HCT116 (cell line): ENCODE measurements around the gene CLASP1. TPM values are rescaled to one million over a fixed set of nuclear protein-coding genes. Genes with fewer than 3 reads are reported as not detected.

Experiments used
- ATAC-seq: fragments of 200-7000 bp; cut with Tn5 transposase; 2 replicates; pipeline ENCODE4 v1.9.1; 2020; ENCODE audit warnings: mild to moderate bottlenecking, moderate library complexity
- BruUV-seq: library from RNA; stranded (reverse); fragments of 400-500 nt; replicated peaks from 2 replicates; lab custom pipeline; 2021; lab: Mats Ljungman, UMichigan
- CTCF ChIA-PET: fragments of 300-600 bp; sonication (Branson Sonifier 250); formaldehyde crosslinking; loops from one replicate; lab custom pipeline; 2021; ENCODE audit warnings: antibody characterized with exemption; lab: Charles Lee
- POLR2A ChIA-PET: fragments of 300-600, 350-600 bp; sonication (Branson Sonifier 250); formaldehyde crosslinking; loops from one replicate; lab custom pipeline; 2021; ENCODE audit warnings: antibody characterized with exemption; lab: Charles Lee
- RAD21 ChIA-PET, 2 experiments: fragments of 300-600 bp; sonication (Branson Sonifier 250); formaldehyde crosslinking; loops; one replicate each; lab custom pipeline; 2023; ENCODE audit warnings: low total read pairs in 2 of 2; ENCODE audit not compliant: uncharacterized antibody in 2 of 2, unreplicated experiment in 2 of 2, low non-redundant PET in 1 of 2; lab: Charles Lee
- DNase-seq: peaks from one replicate; pipeline ENCODE4 v3.0.0-alpha.2; 2010; ENCODE audit warnings: low read depth, low spot score
- H2AFZ ChIP-seq: fragments of 200-600 bp; shearing (Covaris generic), sonication (generic); 2 replicates; pipeline ENCODE4 v1.6.1; 2017; ENCODE audit warnings: low read depth, mixed run types, mixed read lengths, antibody characterized with exemption, low read length; ENCODE audit not compliant: poor library complexity, severe bottlenecking
- H3K27ac ChIP-seq: 2 replicates; pipeline ENCODE4 v1.5.1; 2012; ENCODE audit warnings: low read depth, low read length
- H3K27me3 ChIP-seq: fragments of 200-600 bp; sonication (generic); 2 replicates; pipeline ENCODE4 v1.6.1; 2016; ENCODE audit warnings: mixed run types, low read length, mixed read lengths; ENCODE audit not compliant: insufficient read depth
- H3K36me3 ChIP-seq, 2 experiments: fragments of 200-500 bp in 1 of 2; fragments of 200-600 bp in 1 of 2; sonication (Bioruptor generic) in 1 of 2; sonication (generic) in 1 of 2; 2 replicates each; pipeline versions ENCODE4 v1.5.1 to v1.6.1; 2014 to 2016; ENCODE audit warnings: low read length in 2 of 2, inconsistent platforms in 1 of 2, mixed read lengths in 1 of 2, mixed run types in 1 of 2; ENCODE audit not compliant: insufficient read depth in 2 of 2, control insufficient read depth in 1 of 2
- H3K4me1 ChIP-seq, 2 experiments: fragments of 200-600 bp in 1 of 2; sonication (generic) in 1 of 2; 2 replicates each; pipeline versions ENCODE4 v1.5.1 to v1.6.1; 2012 to 2017; ENCODE audit warnings: low read length in 2 of 2, inconsistent platforms in 1 of 2, mild to moderate bottlenecking in 1 of 2, mixed read lengths in 1 of 2, mixed run types in 1 of 2, moderate library complexity in 1 of 2; ENCODE audit not compliant: insufficient read depth in 2 of 2, control insufficient read depth in 1 of 2
- H3K4me2 ChIP-seq: fragments of 200-600 bp; sonication (generic); 2 replicates; pipeline ENCODE4 v1.6.1; 2017; ENCODE audit warnings: mixed run types, low read length, mixed read lengths
- H3K4me3 ChIP-seq, 2 experiments: fragments of 200-600 bp in 1 of 2; sonication (generic) in 1 of 2; replicated peaks in 1 of 2; 2 replicates each; pipeline ENCODE4 v1.5.1; 2011 to 2016; ENCODE audit warnings: low read length in 2 of 2, control low read depth in 1 of 2, low read depth in 1 of 2, mild to moderate bottlenecking in 1 of 2, mixed read lengths in 1 of 2, mixed run types in 1 of 2
- H3K79me2 ChIP-seq: fragments of 200-600 bp; sonication (generic); 2 replicates; pipeline ENCODE4 v1.6.1; 2017; ENCODE audit warnings: mild to moderate bottlenecking, mixed run types, low read length, moderate library complexity, mixed read lengths; ENCODE audit not compliant: insufficient read depth
- H3K9ac ChIP-seq: fragments of 200-600 bp; sonication (generic); 2 replicates; pipeline ENCODE4 v1.6.1; 2016; ENCODE audit warnings: low read length, mixed read lengths
- H3K9me2 ChIP-seq: fragments of 200-600 bp; sonication (generic), shearing (Covaris generic); 2 replicates; pipeline ENCODE4 v1.6.1; 2017; ENCODE audit warnings: mixed run types, mild to moderate bottlenecking, moderate library complexity; ENCODE audit not compliant: insufficient read depth
- H3K9me3 ChIP-seq, 2 experiments: fragments of 200-500 bp in 1 of 2; fragments of 200-600 bp in 1 of 2; sonication (Bioruptor generic) in 1 of 2; sonication (generic) in 1 of 2; 2 replicates each; pipeline ENCODE4 v1.6.1; 2014 to 2017; ENCODE audit warnings: low read length in 2 of 2, mixed read lengths in 2 of 2, inconsistent platforms in 1 of 2, low read depth in 1 of 2, mild to moderate bottlenecking in 1 of 2, mixed run types in 1 of 2, moderate library complexity in 1 of 2; ENCODE audit not compliant: control insufficient read depth in 1 of 2, insufficient read depth in 1 of 2
- H4K20me1 ChIP-seq: fragments of 200-600 bp; sonication (generic), shearing (Covaris generic); 2 replicates; pipeline ENCODE4 v1.6.1; 2017; ENCODE audit warnings: mixed run types, mild to moderate bottlenecking, moderate library complexity; ENCODE audit not compliant: insufficient read depth
- ATF3 ChIP-seq: IDR thresholded peaks from 2 replicates; pipeline ENCODE4 v1.6.1; 2012
- CEBPB ChIP-seq: IDR thresholded peaks from 2 replicates; pipeline ENCODE4 v1.6.1; 2012; ENCODE audit warnings: low read depth
- CTCF ChIP-seq, 3 experiments: fragments of 200-600 bp in 1 of 3; sonication (generic) in 1 of 3; IDR thresholded peaks in 2 of 3; conservative IDR thresholded peaks in 1 of 3; 2 replicates each; pipeline ENCODE4 v1.5.1; 2012 to 2017; ENCODE audit warnings: low read depth in 2 of 3, low read length in 2 of 3, antibody characterized with exemption in 1 of 3, borderline replicate concordance in 1 of 3, control low read depth in 1 of 3, mild to moderate bottlenecking in 1 of 3, mixed read lengths in 1 of 3, mixed run types in 1 of 3, moderate library complexity in 1 of 3; ENCODE audit not compliant: insufficient read depth in 1 of 3
- EGR1 ChIP-seq: IDR thresholded peaks from 2 replicates; pipeline ENCODE4 v1.6.1; 2012; ENCODE audit warnings: low read depth
- EZH2 ChIP-seq: fragments of 200-600 bp; sonication (generic); IDR thresholded peaks from 2 replicates; pipeline ENCODE4 v1.6.1; 2017; ENCODE audit warnings: antibody characterized with exemption, mixed run types
- JUND ChIP-seq: IDR thresholded peaks from 2 replicates; pipeline ENCODE4 v1.6.1; 2012
- POLR2AphosphoS5 ChIP-seq: IDR thresholded peaks from 2 replicates; pipeline ENCODE4 v1.6.1; 2011; ENCODE audit warnings: mild to moderate bottlenecking, low read depth, low read length, moderate library complexity
- RAD21 ChIP-seq: IDR thresholded peaks from 2 replicates; pipeline ENCODE4 v1.6.1; 2012; ENCODE audit warnings: low read depth, mild to moderate bottlenecking
- SIN3A ChIP-seq: IDR thresholded peaks from 2 replicates; pipeline ENCODE4 v1.6.1; 2012; ENCODE audit warnings: low read depth
- SP1 ChIP-seq: IDR thresholded peaks from 2 replicates; pipeline ENCODE4 v1.6.1; 2012; ENCODE audit warnings: low read depth
- SRF ChIP-seq: IDR thresholded peaks from 2 replicates; pipeline ENCODE4 v1.6.1; 2012; ENCODE audit warnings: low read depth
- TCF7L2 ChIP-seq: IDR thresholded peaks from 2 replicates; pipeline ENCODE4 v1.7.0; 2011; ENCODE audit warnings: borderline replicate concordance, inconsistent platforms; ENCODE audit not compliant: insufficient read depth, insufficient read length; ENCODE audit errors: extremely low read depth
- YY1 ChIP-seq: IDR thresholded peaks from 2 replicates; pipeline ENCODE4 v1.6.1; 2011; ENCODE audit warnings: low read length, low read depth, moderate library complexity, mild to moderate bottlenecking; ENCODE audit not compliant: insufficient replicate concordance; ENCODE audit errors: extremely low read depth
- ZBTB33 ChIP-seq: IDR thresholded peaks from 2 replicates; pipeline ENCODE4 v1.6.1; 2011; ENCODE audit warnings: mild to moderate bottlenecking, low read length, moderate library complexity; ENCODE audit not compliant: insufficient replicate concordance; ENCODE audit errors: extremely low read depth
- ZFX ChIP-seq: fragments of 450-650 bp; IDR thresholded peaks from 2 replicates; pipeline ENCODE4 v1.6.1; 2017
- ZNF274 ChIP-seq: fragments of 200-500 bp; sonication (Bioruptor generic); IDR thresholded peaks from 2 replicates; pipeline ENCODE4 v1.6.1; 2014; ENCODE audit warnings: mild to moderate bottlenecking, low read depth, low read length, inconsistent platforms
- intact Hi-C: fragments of 100-400 bp; cut with micrococcal nuclease; formaldehyde crosslinking; loops from 2 replicates; pipeline ENCODE4 v1.10.0; 2022
- total RNA-seq: library from RNA; stranded (reverse); gene quantifications from one replicate; pipeline ENCODE4 v1.2.1, GENCODE V29; 2021; ENCODE audit not compliant: unreplicated experiment

CLASP1 gene
- total RNA-seq, 1 experiment from 2014 or later: 41.9 TPM

- H3K9me3 ChIP-seq: no peaks in the 10 kb centered on the region
- intact Hi-C loops: no loop called here
- peaks cover 0 to 4% of the 10 kb centered on the region in 2 experiments; a peak in 1 of 4 replicates for H3K36me3 ChIP-seq
- H2AFZ ChIP-seq: no peak overlapping the region
- H3K27me3 ChIP-seq: no peaks in the 10 kb centered on the region
- CTCF ChIA-PET: interaction anchor here (0.8 to 2.2 kb wide), 5 partner anchors 9 to 297 kb away, joined by 3 to 5 read pairs (median 3); no protein-coding TSS in a partner anchor
- H3K27ac ChIP-seq: no peak overlapping the region
- H3K4me3 ChIP-seq: no peak overlapping the region
- no peak for DNase-seq
- TF ChIP-seq EZH2: no peak
- TF ChIP-seq RAD21: 0 out of 2 replicates have a peak, but pooled peaks have one; percentile 7
- TF ChIP-seq CTCF (IDR thresholded peaks at IDR 0.05 in 2 of 3, conservative IDR thresholded peaks at IDR 0.05 in 1 of 3; ENCODE audit: borderline replicate concordance in 1 of 3, insufficient read depth in 1 of 3, low read depth in 2 of 3, low read length in 2 of 3): peak in 2 of 3 experiments; percentile 30 to 35; a peak in 4 of 6 replicates
- no TSS peak for BruUV-seq
- RAD21 ChIA-PET: no interaction called here
- H3K9ac ChIP-seq: no peak overlapping the region
- no peaks in the 10 kb centered on the region for H3K79me2 ChIP-seq
- ATAC-seq: peak; percentile 82
- H3K4me1 ChIP-seq: no peaks in the 10 kb centered on the region
- H4K20me1 ChIP-seq: no peaks in the 10 kb centered on the region
- H3K9me2 ChIP-seq: no peaks in the 10 kb centered on the region
- POLR2A ChIA-PET: no interaction called here
- H3K4me2 ChIP-seq: no peak overlapping the region
These were observed 266.5 kb downstream of the CLASP1 start for GRCh38 chr2:121382744-121383143.

GRCh38 chr2:121377646-121378045 is 271.6 kb downstream of the CLASP1 start:
- Histone ChIP-seq H3K4me1 (no peaks in the 10 kb centered on the region), H3K9ac (no peak overlapping the region), H3K9me2 (no peaks in the 10 kb centered on the region), H3K9me3 (no peaks in the 10 kb centered on the region), H3K27ac (no peak overlapping the region), H3K4me2 (no peak overlapping the region), H2AFZ (no peak overlapping the region), H3K4me3 (no peak overlapping the region), H3K79me2 (no peaks in the 10 kb centered on the region), H3K27me3 (no peaks in the 10 kb centered on the region), H3K36me3 (peaks cover 0 to 7% of the 10 kb centered on the region in 2 experiments; a peak in 3 of 4 replicates), H4K20me1 (no peaks in the 10 kb centered on the region)
- no peak for ATAC-seq
- no peak for DNase-seq
- intact Hi-C loops: no loop called here
- POLR2A ChIA-PET: no interaction called here
- BruUV-seq: no TSS peak
- no peak for TF ChIP-seq TCF7L2
- TF ChIP-seq JUND: no peak
- no peak for TF ChIP-seq SP1
- TF ChIP-seq CEBPB: no peak
- TF ChIP-seq ZNF274: no peak
- TF ChIP-seq SRF: no peak
- no peak for TF ChIP-seq RAD21
- TF ChIP-seq ZFX: no peak
- TF ChIP-seq POLR2AphosphoS5: no peak
- TF ChIP-seq ATF3: no peak
- no peak for TF ChIP-seq YY1
- no peak for TF ChIP-seq EZH2
- no peak for TF ChIP-seq EGR1
- no peak for TF ChIP-seq ZBTB33
- no peak for TF ChIP-seq SIN3A
- CTCF ChIA-PET: no interaction called here
- RAD21 ChIA-PET: no interaction called here
